GM23338 (cell line): ENCODE data around the gene ERVK3-1. TPM values are rescaled to one million over a fixed set of nuclear protein-coding genes. Genes with fewer than 3 reads are reported as not detected.

Experiments used
- ATAC-seq: fragments of 200-7000 bp; cut with Tn5 transposase; 3 replicates; pipeline ENCODE4 v1.9.1; 2020
- DNase-seq: peaks from one replicate; pipeline ENCODE4 v3.0.0-alpha.2; 2015; ENCODE audit warnings: low spot score
- H2AFZ ChIP-seq: fragments of 200-600 bp; sonication (generic); 2 replicates; pipeline ENCODE4 v1.8.0; 2016; ENCODE audit warnings: antibody characterized with exemption, mild to moderate bottlenecking, moderate library complexity
- H3F3A ChIP-seq: fragments of 200-600 bp; sonication (generic); replicated peaks from 2 replicates; pipeline ENCODE4 v1.8.0; 2017; ENCODE audit warnings: antibody characterized with exemption, mixed run types, low read depth
- H3K27ac ChIP-seq: fragments of 200-600 bp; sonication (generic); 2 replicates; pipeline ENCODE4 v1.6.1; 2016; ENCODE audit warnings: low read depth
- H3K27me3 ChIP-seq: fragments of 200-600 bp; sonication (generic); 2 replicates; pipeline ENCODE4 v1.8.0; 2016; ENCODE audit warnings: mild to moderate bottlenecking, mixed run types, moderate library complexity; ENCODE audit not compliant: insufficient read depth
- H3K36me3 ChIP-seq: fragments of 200-600 bp; sonication (generic); 2 replicates; pipeline ENCODE4 v1.8.0; 2016; ENCODE audit warnings: mild to moderate bottlenecking; ENCODE audit not compliant: insufficient read depth
- H3K4me1 ChIP-seq: fragments of 200-600 bp; sonication (generic); 2 replicates; pipeline ENCODE4 v1.8.0; 2016; ENCODE audit warnings: mild to moderate bottlenecking, moderate library complexity; ENCODE audit not compliant: insufficient read depth
- H3K4me2 ChIP-seq: fragments of 200-600 bp; sonication (generic); 2 replicates; pipeline ENCODE4 v1.7.1; 2017; ENCODE audit warnings: mixed run types
- H3K4me3 ChIP-seq: fragments of 200-600 bp; sonication (generic); 2 replicates; pipeline ENCODE4 v1.6.1; 2016; ENCODE audit warnings: mixed run types
- H3K79me2 ChIP-seq: fragments of 200-600 bp; sonication (generic); replicated peaks from 2 replicates; pipeline ENCODE4 v1.8.0; 2017; ENCODE audit warnings: mild to moderate bottlenecking; ENCODE audit not compliant: insufficient read depth
- H3K9me2 ChIP-seq: fragments of 200-600 bp; sonication (generic); 2 replicates; pipeline ENCODE4 v1.8.0; 2017; ENCODE audit not compliant: insufficient read depth
- H4K20me1 ChIP-seq: fragments of 200-600 bp; sonication (generic); replicated peaks from 2 replicates; pipeline ENCODE4 v1.8.0; 2017; ENCODE audit warnings: mild to moderate bottlenecking; ENCODE audit not compliant: insufficient read depth
- H3K27ac Mint-ChIP-seq: 2 replicates; pipeline ENCODE4 v1.8.0; 2020; ENCODE audit warnings: inconsistent platforms, mild to moderate bottlenecking, moderate library complexity, mixed read lengths
- H3K27me3 Mint-ChIP-seq: 3 replicates; pipeline ENCODE4 v1.8.0; 2022; ENCODE audit warnings: low read depth, mild to moderate bottlenecking, moderate library complexity, mixed read lengths, inconsistent platforms; ENCODE audit not compliant: insufficient read depth, poor library complexity
- H3K36me3 Mint-ChIP-seq: 3 replicates; pipeline ENCODE4 v1.8.0; 2021; ENCODE audit warnings: low read depth, mild to moderate bottlenecking, inconsistent platforms, moderate library complexity, mixed read lengths
- H3K4me1 Mint-ChIP-seq: 3 replicates; pipeline ENCODE4 v1.8.0; 2020; ENCODE audit warnings: mild to moderate bottlenecking, inconsistent platforms, mixed read lengths
- H3K4me3 Mint-ChIP-seq: 3 replicates; pipeline ENCODE4 v1.8.0; 2021; ENCODE audit warnings: moderate library complexity, mild to moderate bottlenecking, inconsistent platforms, mixed read lengths
- H3K9me3 Mint-ChIP-seq: 3 replicates; pipeline ENCODE4 v1.8.0; 2020; ENCODE audit warnings: moderate library complexity, mild to moderate bottlenecking, inconsistent platforms, mixed read lengths
- EZH2phosphoT487 ChIP-seq: fragments of 200-600 bp; sonication (generic); IDR thresholded peaks from one replicate; pipeline ENCODE4 v1.8.1; 2018; ENCODE audit warnings: antibody characterized with exemption; ENCODE audit not compliant: unreplicated experiment
- NANOG ChIP-seq: IDR thresholded peaks from 2 replicates; pipeline ENCODE4 v1.6.1; 2016; ENCODE audit warnings: antibody characterized with exemption, borderline replicate concordance
- REST ChIP-seq: IDR thresholded peaks from one replicate; pipeline ENCODE4 v1.6.1; 2018; ENCODE audit warnings: antibody characterized with exemption; ENCODE audit not compliant: unreplicated experiment
- STAT1 ChIP-seq: IDR thresholded peaks from one replicate; pipeline ENCODE4 v1.6.1; 2016; ENCODE audit warnings: antibody characterized with exemption; ENCODE audit not compliant: unreplicated experiment
- ZNF114 ChIP-seq: fragments of 250-450 bp; sonication (Bioruptor Pico); IDR thresholded peaks from 2 replicates; pipeline ENCODE4 v1.5.0; 2020; ENCODE audit warnings: mild to moderate bottlenecking, moderate library complexity
- ZNF331 ChIP-seq: fragments of 250-450 bp; sonication (Bioruptor Pico); IDR thresholded peaks from 2 replicates; pipeline ENCODE4 v1.5.0; 2020; ENCODE audit warnings: low read depth, mild to moderate bottlenecking, moderate library complexity
- polyA plus RNA-seq: library from polyadenylated mRNA; unstranded; fragments of >200 nt; fragmentation: Nextera tagmentation; extraction: Ambion mirVana; gene quantifications from 2 replicates; pipeline ENCODE4 v1.2.1, GENCODE V29; 2016
- total RNA-seq: library from RNA; depleted of rRNA; stranded (reverse); fragments of >200 nt; shearing (Covaris generic); gene quantifications from 2 replicates; pipeline ENCODE4 v1.2.3, GENCODE V29; 2014

ERVK3-1 gene
- total and polyA plus RNA-seq, 2 experiments from 2014 or later: 34.4 to 66.2 TPM

- H3F3A ChIP-seq: no peaks in the 10 kb centered on the region
- H3K4me2 ChIP-seq: no peak overlapping the region
- Mint-ChIP-seq H3K27me3 (peaks cover 4% of the 10 kb centered on the region), H3K4me3 (no peak overlapping the region), H3K36me3 (peaks cover 18% of the 10 kb centered on the region), H3K4me1 (no peaks in the 10 kb centered on the region), H3K9me3 (no peaks in the 10 kb centered on the region), H3K27ac (no peak overlapping the region)
- no peak overlapping the region for H2AFZ ChIP-seq
- H3K36me3 ChIP-seq: no peaks in the 10 kb centered on the region
- no peaks in the 10 kb centered on the region for H3K79me2 ChIP-seq
- peaks cover 17% of the 10 kb centered on the region for H4K20me1 ChIP-seq
- H3K27me3 ChIP-seq: no peaks in the 10 kb centered on the region
- H3K4me1 ChIP-seq: no peaks in the 10 kb centered on the region
- no peak for ATAC-seq
- H3K27ac ChIP-seq: no peak overlapping the region
- no peak for TF ChIP-seq STAT1
- H3K4me3 ChIP-seq: no peak overlapping the region
- DNase-seq: no peak
- H3K9me2 ChIP-seq: no peaks in the 10 kb centered on the region
Observed at GRCh38 chr19:58319241-58319640, 14.1 kb downstream of the ERVK3-1 start.

DNA sequence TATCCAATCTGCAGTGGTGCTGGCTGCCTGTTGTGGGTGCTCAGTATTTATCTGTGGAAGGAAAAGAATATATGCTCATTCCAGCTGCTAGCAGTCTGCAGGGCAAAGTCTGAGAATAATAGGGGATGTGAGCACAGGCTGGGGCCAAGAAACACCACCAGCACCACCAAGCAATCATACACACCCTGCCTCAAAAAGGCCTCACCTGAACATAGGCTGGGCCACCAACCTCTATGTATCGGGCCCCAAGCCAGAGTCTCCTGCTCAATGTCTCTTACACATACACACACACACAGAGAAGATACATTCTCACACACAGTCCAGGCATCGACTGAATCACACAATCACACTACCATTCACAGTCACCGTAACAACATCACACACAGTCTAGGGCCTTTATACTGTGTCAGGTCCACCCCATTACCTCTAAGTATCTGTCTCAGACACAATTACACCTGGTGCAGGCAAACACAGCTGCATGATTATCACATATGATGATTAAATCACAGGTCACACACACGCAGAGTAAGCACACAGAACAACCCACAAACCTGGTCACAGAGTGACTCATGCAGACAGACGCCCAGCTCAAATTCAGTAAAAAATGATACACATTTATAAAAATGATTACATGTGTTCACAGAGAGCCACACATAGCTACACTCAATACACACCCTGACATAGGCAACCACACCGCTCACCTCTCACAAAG is 20.3 kb downstream of the ERVK3-1 start:
- ATAC-seq (no peak), DNase-seq (no peak)
- H3K27me3 Mint-ChIP-seq: no peaks in the 10 kb centered on the region
- H3K4me3 ChIP-seq: peak overlapping the region; percentile 94
- TF ChIP-seq NANOG: no peak
- TF ChIP-seq ZNF114 (CRISPR knock-in tag): no peak
- TF ChIP-seq REST: no peak
- TF ChIP-seq ZNF331 (CRISPR knock-in tag): no peak
- TF ChIP-seq EZH2phosphoT487: no peak
- H2AFZ ChIP-seq: no peak overlapping the region
- H3K4me3 Mint-ChIP-seq: no peak overlapping the region
- peaks cover 7% of the 10 kb centered on the region; the same call in 1 of the 2 replicates for H4K20me1 ChIP-seq
- H3K4me1 ChIP-seq: peaks cover 10% of the 10 kb centered on the region; the same call in 1 of the 2 replicates
- no peaks in the 10 kb centered on the region for H3K27me3 ChIP-seq
- 0 out of 2 replicates have a peak, but pooled peaks cover 9% of the 10 kb centered on the region for H3F3A ChIP-seq
- peaks cover 12% of the 10 kb centered on the region for H3K79me2 ChIP-seq
- no peak overlapping the region for H3K27ac Mint-ChIP-seq
- no peak overlapping the region for H3K27ac ChIP-seq
- peak overlapping the region; percentile 93 for H3K4me2 ChIP-seq
- H3K36me3 Mint-ChIP-seq: no peaks in the 10 kb centered on the region
- H3K4me1 Mint-ChIP-seq: peaks cover 2% of the 10 kb centered on the region; the same call in 1 of the 3 replicates
- no peaks in the 10 kb centered on the region for H3K36me3 ChIP-seq
- H3K9me3 Mint-ChIP-seq: no peaks in the 10 kb centered on the region
- no peaks in the 10 kb centered on the region for H3K9me2 ChIP-seq
